NCI-H345 treated with DMSO at 0.1 percent for 48 hours (cell line): ENCODE measurements around the gene CHCHD2.
"Not testable (repeated sequence)": the region's sequence is repeated elsewhere in the genome, so short reads cannot be mapped to it uniquely, and the experiment has no call there.

ENCODE experiments used
- DNase-seq: peaks from one replicate; lab custom pipeline; 2025; ENCODE audit not compliant: unreplicated experiment; lab: John Stamatoyannopoulos, UW

CHCHD2 gene

DNA sequence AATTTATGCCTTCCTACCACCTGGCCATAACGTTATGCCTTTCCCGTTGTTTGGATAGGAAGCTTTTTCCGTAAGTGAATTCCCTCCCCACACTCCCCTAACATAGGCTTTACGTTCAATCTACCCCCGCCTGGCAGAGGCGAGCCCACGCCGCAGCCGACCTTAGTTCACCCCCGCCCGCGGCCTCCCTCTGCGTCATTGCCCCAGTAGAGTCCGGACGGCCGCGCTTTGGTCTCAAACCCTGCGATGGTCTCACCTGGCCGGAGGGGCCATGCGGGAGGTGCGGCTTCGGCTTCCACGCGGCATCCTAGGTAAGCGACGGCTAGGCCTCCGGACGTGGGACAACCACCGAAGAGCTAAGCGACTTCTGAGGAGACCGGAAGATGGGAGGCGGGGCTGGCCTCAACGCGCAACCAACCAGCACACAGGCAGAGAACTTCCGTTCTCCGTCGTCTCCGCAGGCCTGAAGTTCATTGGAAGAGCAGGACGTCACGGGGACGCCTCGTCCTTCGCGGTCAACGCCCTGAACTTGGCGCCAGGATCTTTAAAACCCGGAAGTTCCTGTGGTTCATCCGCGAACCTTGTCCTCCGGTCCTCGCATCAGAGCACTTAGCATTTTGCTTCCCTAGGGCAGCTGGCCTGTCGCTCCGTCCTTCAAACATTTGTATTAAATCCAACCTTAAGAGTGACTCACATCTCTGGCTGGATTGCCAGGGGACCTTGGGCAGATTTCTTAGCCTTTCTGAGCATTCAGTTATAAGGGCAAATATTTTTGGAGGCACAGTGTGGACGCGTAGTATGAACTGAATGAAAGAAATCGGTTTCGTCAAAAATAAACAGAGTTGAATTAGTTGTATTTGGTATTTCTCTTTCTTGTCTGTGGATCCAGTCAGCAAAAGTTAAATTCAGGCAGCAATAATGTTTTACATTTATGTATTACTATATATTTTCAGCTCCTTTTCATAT lies at the start of gene CHCHD2:
Gene CHCHD2, minus strand, starts transcription at position 369 of the 966 bp plus-strand sequence. Its CDS starts 63 bp downstream, at position 306.
- DNase-seq, result peak; percentile 98

- DNase-seq, result not testable (repeated sequence)
Observed at GRCh38 chr7:56131062-56131461, 24.8 kb upstream of the CHCHD2 start.

- no peak for DNase-seq
Observed at GRCh38 chr7:56127241-56127975, 21.1 kb upstream of the CHCHD2 start.

DNA sequence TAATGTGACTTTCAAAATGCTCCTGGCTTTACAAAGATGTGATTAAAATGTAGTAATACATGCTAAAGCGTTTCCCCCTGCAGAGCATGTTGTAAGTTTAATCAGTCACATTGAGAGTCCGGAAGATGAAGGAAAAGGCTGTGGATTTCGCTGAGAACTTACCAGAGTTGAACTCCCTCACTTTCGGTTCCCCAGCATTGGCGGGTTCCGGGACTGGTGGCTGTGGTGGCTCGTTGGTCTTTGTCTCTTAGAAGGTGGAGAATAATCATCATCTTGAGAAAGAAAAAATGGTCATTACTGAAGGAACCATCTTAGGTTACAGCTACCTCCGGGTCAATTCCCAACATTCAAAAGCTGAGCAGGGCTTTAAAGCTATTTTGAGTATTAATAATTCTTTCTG lies 19.6 kb upstream of the CHCHD2 start:
- DNase-seq, result no peak

DNA sequence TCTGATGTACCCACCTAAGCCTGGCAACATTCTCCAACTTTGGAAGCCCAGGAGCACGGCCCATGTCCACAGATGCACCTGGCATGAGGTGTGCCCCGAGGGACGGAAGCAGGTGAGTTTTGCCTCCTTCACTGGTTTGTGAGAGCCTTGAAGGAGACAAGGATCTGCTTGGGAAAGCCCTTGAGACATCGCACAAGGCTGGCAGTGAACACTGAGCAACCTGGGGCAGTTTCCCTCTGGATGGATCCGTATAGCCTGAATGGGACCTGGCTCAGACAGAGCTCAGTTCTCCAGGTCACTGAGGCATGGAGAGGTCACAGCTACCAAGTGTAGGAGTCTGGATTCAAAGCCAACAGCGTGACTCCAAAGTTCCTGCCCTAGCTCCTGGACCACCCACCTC lies 18.7 kb upstream of the CHCHD2 start:
- DNase-seq, result no peak

DNA sequence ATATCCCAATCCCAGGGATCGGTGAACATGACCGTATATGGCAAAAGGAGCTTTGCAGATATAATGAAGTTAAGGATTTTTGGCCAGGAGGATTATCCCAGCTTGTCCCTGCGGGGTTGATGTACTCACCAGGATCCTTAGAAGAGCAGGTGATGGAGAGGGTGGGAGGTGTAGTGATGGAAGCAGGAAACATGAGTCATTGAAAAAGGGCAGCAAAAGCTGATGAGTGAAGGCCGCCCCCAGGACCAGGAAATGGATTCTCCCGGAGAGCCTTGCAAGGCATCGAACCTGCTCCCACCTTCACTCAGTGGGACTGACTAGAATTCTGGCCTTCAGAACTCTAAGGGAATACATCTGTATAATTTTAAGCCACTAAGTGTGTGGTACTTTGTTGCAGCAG lies 15.2 kb upstream of the CHCHD2 start:
- no peak for DNase-seq

DNA sequence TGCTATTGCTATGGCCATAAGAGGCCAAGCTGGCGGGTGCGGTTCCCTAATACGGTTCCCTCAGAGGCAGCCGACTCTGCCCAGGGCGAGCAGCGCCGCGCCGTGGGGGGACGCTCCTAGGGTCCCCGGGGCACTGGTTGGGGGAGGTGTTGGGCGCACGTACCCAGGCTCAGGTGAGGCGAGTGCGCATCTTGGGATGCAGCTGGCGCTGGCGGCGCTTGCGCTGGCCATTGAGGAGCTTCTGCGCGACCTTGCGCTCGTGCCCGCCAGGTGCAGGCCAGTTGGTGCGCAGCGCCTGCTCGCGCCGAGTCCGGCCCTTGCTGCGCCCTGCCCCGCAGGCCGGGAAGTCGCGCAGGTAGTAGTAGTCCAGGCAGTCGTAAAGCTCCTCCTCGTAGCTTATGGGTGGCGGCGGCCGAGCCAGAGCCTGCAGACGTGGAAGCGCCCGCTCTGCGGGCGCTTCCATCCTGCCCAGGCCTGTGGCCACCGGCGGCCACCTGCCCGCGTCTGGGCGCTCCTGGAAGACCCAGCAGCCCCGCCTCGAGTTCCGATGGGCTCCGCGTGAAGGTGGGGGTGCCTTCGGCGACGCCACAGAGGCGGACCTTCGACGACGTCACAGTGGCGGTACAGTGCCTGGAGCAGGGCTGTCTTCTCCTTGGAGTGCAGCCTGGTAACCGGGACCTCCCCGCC lies 9.7 kb upstream of the CHCHD2 start, which contains the start of gene NUPR2:
Gene NUPR2, minus strand, starts transcription at position 566 of the 687 bp plus-strand sequence. Its CDS starts 103 bp downstream, at position 463.
- no peak for DNase-seq

DNA sequence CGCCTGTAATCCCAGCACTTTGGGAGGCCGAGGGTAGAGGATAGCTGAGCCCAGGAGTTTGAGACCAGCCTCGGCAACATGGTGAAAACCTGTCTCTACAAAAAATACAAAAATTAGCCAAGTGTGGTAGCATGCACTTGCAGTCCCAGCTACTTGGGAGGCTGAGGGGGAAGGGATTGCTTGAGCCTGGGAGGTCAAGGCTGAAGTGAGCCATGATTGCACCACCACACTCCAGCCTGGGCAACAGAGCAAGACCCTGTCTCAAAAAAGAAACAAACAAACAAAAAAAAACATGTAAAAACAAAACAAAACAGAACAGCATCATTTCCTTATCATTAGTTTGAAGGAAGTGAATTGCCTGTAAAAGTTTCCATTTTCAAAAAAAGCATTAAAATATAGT lies 6.0 kb upstream of the CHCHD2 start:
- DNase-seq, result not testable (repeated sequence)

GRCh38 chr7:56110611-56111010 lies 4.3 kb upstream of the CHCHD2 start:
- no peak for DNase-seq

- DNase-seq, result no peak
Observed at GRCh38 chr7:56107954-56108258, 1.6 kb upstream of the CHCHD2 start.

DNA sequence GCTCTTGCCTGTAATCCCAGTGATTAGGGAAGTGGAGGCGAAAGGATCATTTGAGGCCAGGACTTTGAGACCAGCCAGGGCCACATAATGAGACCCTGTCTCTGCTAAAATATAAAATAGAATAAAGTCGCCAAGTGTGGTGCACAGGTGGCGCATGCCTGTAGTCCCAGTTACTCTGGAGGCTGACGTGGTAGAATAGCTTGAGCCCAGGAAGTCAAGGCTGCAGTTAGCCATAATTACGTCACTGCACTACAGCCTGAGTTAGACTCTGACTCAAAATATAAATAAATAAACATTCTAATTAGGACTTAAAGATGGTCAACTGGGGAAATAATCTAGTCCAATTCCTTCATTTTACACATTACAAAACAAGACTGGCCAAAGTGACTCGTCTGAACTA lies 768 bp downstream of the CHCHD2 start:
- no peak for DNase-seq

DNA sequence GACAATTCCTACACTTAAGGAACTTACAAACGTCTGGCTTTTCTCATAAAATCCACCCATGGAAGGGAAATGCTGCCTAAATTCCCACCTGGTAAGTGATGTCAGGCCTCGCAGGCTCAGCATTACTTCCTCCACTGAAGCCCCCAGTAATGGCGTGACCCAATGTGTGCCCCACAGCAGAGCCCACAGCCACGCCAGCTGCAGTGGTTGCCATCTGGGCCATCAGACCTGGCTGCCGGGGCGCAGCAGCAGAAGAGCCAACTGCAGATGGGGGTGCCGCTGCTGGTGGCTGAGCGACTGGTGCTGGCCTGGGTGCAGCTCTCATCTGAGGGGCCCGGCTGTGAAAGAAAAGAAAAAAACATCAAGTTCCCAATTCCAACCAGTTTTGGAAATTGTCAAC lies 2.1 kb downstream of the CHCHD2 start:
- DNase-seq, result not testable (repeated sequence)

GRCh38 chr7:56099653-56100052 lies 6.6 kb downstream of the CHCHD2 start:
- no peak for DNase-seq

GRCh38 chr7:56098187-56099008 lies 7.9 kb downstream of the CHCHD2 start:
- DNase-seq, result not testable (repeated sequence)

DNA sequence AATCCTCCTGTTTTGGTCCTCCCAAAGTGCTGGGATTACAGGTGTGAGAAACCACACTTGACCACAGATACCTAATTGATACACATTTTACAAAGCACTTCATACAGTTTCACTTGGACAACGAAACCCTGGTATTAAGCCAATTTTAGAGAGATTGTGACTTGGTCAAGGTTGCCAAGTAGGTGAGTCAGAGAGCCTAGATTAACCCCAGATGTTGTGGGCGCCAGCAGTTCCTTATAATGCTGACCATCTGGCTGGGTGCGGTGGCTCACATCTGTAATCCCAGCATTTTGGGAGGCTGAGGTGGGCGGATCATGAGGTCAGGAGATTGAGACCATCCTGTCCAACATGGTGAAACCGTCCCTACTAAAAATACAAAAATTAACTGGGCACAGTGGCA lies 8.6 kb downstream of the CHCHD2 start:
- no peak for DNase-seq

- DNase-seq, result no peak
Observed at GRCh38 chr7:56092789-56093531, 13.3 kb downstream of the CHCHD2 start, which contains the start of gene PHKG1. PHKG1 (minus strand) TSS chr7:56092952; CDS start chr7:56088941, 4,011 bp downstream.

GRCh38 chr7:56092388-56092787 lies 13.9 kb downstream of the CHCHD2 start:
- DNase-seq, result not testable (repeated sequence)

DNA sequence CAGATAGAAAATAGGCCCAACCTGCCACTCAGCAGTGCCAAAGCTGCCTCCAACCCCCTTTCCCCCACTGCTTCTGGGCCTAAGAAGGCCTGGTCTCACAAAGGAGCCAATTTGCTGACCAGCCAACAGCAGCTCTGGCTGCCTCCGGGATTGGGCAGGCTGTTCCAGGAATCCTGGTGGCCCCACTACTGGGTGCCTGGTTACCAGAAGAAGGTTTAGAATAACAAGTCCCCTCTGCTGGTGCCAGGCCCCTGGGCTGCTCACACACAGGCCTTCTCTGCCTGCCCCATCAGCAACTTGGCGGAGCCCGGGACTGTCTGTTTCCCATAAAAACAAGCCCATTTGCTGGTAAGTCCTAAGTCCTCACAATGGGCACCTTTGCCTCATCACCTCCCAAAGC lies 14.7 kb downstream of the CHCHD2 start:
- DNase-seq, result no peak

GRCh38 chr7:56087445-56087844 lies 18.8 kb downstream of the CHCHD2 start:
- DNase-seq, result no peak

GRCh38 chr7:56086761-56087160 lies 19.5 kb downstream of the CHCHD2 start:
- DNase-seq, result no peak
